OCI-LY7 (cell line): ENCODE data around the gene SYTL5.

Experiments
- CTCF ChIP-seq: fragments of 200-600 bp; sonication (generic); conservative IDR thresholded peaks from 2 replicates; pipeline ENCODE4 v1.5.1; 2014; ENCODE audit warnings: mild to moderate bottlenecking, antibody characterized with exemption, low read length, moderate library complexity, mixed read lengths
- EZH2phosphoT487 ChIP-seq: fragments of 200-600 bp; sonication (generic); IDR thresholded peaks from 2 replicates; pipeline ENCODE4 v1.6.1; 2018; ENCODE audit warnings: low read depth, borderline replicate concordance, mild to moderate bottlenecking, mixed run types, antibody characterized with exemption, low read length, moderate library complexity, mixed read lengths

- TF ChIP-seq CTCF (no peak), EZH2phosphoT487 (no peak)
These were observed 148.5 kb downstream of the SYTL5 start for GRCh38 chrX:38154818-38155217.
